GM21528 (cell line): ENCODE data around the gene SIK3.

Experiments used
- ATAC-seq: cut with Tn5 transposase; IDR thresholded peaks from one replicate; pipeline ENCODE4 v1.9.1; 2021; ENCODE audit warnings: mild to moderate bottlenecking, moderate library complexity; ENCODE audit not compliant: unreplicated experiment, low FRiP score

SIK3 gene

DNA sequence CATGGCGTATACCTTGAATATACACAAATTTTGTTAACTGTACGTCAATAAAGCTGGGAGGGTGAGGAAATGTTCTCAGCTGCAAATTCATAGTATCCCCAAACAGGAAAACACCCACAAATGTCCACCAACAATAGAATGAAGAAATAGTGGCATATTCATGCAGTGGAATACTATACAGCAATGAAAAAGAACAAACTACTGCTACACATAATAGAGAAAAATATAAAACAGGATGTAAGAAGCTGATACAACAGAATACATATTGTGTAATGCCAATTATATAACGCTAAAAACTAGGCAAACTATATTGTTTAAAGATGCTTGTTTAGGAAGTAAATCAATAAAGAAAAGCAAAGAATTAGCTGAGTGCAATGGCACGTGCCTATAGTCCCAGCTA is 81.5 kb downstream of the SIK3 start:
- ATAC-seq: no peak

- ATAC-seq: no peak
Observed at GRCh38 chr11:117016246-117016645, 82.0 kb downstream of the SIK3 start.

DNA sequence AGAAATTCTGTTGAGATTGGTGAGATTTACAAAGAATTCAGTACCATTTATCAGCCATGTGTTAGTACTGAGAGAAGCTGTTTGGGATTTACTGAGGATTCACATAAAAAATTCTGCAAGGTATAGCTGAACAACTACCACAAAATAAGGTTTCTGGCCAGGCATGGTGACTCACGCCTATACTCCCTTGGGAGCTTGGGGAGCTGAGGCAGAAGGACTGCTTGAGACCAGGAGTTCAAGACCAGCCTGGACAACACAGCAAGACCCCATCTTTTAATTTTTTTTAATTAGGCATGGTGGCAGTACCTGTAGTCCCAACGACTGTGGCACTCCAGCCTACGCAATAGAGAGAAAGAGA is 86.7 kb downstream of the SIK3 start:
- ATAC-seq: no peak

- no peak for ATAC-seq
Observed at GRCh38 chr11:117010808-117011540, 87.3 kb downstream of the SIK3 start.

- ATAC-seq: no peak
Observed at GRCh38 chr11:117009905-117010605, 88.2 kb downstream of the SIK3 start.

DNA sequence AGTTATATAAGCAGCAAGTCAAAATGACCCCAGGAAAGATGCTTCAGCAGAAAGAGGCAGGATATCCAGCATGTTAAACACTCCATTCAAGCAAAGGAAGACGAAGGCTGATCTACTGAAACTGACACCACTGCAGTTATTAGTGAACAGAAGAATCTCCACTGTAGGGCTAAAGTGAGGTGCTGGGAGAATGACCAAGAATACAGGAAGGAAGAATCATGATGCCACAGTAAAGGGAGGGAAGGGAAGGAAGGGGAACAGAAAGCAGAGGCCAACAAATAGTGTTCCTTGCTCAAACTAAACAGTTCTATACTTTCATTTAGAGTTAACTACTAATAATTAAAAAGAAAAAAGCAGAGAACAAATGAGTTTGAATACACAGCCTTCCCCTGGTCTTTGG is 92.5 kb downstream of the SIK3 start:
- no peak for ATAC-seq

DNA sequence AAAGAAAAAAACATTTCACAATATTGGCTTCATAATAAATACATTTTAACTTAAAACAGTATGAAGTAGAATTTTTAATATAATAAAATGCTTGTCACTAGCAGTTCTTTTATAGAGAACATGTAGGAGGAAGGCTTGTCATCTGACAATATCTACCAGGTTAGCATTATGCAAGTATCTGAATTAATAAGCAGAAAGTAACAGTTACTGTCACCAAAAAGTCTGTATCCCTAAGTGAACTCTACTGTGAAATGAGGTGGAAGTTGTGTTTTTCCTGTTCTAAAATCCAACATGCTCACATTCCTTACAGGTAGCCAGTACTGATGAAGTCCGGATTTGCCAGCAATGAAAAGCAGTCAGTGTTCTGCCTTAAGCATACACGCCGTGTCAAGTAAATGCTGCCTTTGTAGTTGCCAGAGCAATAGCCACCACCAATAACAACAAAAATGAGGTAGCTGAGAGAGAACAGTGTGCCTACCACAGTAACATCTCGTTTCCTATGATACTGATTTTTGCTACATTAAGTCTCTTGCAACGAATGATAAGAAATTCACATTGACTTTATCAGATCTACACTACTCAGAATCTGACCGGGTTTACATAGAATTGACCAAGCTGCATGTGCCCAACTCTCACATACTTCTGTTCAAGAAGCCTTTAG is 95.5 kb downstream of the SIK3 start:
- no peak for ATAC-seq

GRCh38 chr11:117000014-117000737 is 98.1 kb downstream of the SIK3 start:
- ATAC-seq: no peak

DNA sequence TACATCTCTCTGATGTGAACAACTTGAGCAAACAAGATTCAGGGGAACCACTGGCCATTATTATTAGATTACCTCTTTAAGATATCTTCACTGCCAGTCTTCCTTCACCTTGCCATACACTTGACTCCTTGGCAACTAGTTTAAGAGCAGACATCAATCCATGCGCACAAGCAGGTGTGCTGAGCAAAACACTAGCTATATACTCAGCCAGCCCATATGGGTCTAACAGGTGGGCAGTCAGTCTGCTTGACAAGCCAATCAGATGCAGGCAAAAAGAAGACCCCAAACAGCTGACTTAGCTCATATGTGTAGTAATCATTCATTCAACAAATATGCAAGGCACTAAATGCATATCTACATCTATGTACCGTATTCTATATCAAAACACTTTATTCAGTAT is 101.2 kb downstream of the SIK3 start:
- ATAC-seq: no peak

GRCh38 chr11:116994195-116994594 is 104.0 kb downstream of the SIK3 start:
- no peak for ATAC-seq

DNA sequence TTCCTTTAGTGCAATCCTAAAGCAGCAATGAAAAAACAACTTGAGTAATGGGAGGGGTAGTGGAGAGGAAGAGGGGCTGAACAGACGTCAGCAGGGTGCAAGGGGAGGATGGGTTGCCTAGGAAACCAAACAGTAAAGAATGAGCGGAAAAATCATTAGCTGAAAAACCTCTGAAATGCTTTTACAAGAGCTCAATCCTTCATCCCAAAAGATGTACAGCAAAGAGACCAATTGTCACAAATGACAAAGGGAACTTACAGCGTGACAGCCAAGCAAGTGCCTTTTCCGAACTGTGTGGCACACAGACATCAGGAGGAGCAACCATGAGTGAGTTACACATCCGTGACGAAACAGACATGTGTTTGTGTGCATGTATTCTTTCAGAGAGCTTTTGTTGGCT is 104.6 kb downstream of the SIK3 start:
- ATAC-seq: no peak

DNA sequence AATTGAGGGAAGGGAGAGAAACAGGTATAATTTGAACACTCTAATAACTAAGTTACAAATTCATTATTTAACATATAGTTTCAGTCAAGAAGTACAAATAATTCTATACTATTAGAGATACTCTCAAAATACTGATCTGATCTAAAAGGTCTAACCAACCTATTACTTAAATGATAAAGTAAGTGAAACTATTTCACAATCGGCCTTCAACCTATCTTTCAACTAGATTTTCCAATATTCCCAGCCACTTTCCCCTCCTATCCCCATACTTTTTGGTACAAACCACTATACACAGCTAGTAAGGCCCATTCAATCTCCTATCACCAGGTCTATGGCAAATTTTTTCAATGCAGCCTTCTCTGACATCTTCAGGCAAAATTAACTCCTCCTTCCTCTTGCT is 106.7 kb downstream of the SIK3 start:
- ATAC-seq: no peak

DNA sequence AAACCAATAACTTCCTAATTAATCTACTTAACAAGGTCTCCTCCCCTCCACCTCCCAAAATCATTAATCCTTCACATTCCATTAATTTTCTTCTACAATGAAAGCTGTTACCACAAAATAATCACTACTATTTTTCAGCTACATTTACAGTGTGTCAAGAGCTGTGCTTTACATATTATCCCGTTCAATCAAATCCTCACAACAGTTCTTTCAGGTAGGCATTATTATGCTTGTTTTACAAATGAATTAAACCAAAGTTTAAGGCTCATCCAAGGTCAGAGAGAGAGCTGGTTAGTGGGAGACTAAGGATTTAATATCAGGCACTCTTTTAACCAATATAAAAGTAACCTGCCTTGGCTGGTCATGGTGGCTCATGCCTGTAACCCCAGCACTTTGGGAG is 107.4 kb downstream of the SIK3 start:
- ATAC-seq: no peak

GRCh38 chr11:116990061-116990473 is 108.2 kb downstream of the SIK3 start:
- ATAC-seq: no peak

DNA sequence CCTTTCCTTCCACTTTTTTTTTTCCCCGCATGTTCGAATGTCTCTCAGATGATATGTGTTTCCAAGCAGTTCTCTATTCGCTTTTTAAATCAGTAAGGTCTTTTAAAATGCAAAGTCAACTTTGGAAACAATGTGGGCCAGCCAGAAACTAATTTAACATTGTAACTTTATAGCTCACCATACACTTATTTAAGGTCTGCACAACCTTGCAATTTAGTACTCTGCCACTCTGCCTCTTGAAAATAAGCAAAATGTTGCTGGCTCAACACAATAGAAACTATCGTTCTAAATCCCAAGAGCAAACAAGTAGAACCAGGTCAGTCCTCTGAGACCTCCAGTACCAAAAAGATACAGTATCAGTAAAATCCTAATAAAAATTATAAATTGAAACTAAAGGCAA is 109.0 kb downstream of the SIK3 start:
- ATAC-seq: no peak

DNA sequence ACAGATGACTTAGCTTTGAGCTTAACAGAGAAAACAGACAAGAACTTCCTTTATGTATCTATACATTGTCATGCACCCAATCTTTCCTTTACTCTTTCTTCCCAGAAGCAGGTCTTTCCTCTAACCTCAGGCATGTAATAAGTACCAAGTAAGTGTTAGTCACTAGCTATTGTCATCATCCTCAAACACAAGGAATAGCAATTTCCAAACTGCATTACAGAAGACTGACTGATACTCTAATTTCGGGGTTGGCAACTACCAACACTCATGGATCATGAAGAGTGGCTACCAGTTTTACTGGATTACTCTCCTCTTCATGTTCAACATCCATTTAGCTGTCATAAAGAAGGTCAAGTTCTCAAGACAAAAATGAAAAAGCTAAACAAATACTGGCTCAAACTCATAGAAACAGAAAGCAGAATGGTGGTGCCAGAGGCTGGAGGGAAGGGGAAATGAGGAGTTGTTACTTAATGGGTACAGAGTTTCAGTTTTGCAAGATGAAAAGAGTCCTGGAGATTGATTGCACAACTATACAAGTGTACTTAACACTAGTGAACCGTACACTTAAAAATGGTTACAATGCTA is 111.6 kb downstream of the SIK3 start:
- peak; percentile 71 for ATAC-seq

GRCh38 chr11:116984589-116984988 is 113.6 kb downstream of the SIK3 start:
- ATAC-seq: no peak

DNA sequence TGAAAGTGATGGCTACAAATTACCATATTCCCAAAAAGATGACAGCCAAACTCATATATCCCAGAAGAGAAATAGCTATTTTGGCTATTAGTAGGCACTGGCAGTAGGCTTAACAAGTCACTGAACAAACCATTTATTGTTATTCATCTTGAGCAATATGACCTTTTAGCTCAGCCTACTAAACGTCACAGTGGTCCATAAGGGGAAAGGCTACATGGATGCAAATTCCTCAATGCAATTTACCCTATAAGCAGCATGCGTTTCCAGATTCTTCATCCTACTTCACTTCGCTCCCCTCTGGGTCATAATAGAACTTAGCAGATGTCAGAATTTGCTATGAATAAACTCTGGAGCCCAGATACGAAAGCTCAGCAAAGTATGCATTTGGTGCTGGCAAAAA is 114.0 kb downstream of the SIK3 start:
- no peak for ATAC-seq

GRCh38 chr11:116981266-116981885 is 116.9 kb downstream of the SIK3 start:
- no peak for ATAC-seq

- peak; percentile 83 for ATAC-seq
Observed at GRCh38 chr11:116980136-116980793, 118.0 kb downstream of the SIK3 start.
